ENCODE measurements around the gene MICAL2.

DNA sequence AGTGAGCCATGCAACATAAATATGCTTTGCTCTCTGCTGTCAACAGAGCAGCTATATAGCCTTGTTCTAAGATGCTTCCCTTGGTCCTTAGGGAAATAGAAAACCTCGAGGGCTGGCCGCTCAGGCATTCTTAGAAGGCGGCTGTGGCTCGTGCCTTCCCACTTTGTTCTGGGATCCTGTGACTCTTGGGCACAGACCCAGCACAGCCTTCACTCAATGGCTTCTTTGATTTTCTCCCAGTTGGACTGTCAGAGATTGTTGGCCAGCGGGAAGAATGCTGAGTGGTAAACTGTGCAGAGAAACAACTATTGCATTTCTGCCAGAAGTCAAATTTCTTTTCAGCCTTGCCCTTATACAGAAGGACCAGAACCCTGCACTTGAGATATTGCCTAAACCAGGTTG lies 9.5 kb upstream of the MICAL2 start:
- TF ChIP-seq, protein P1, sequence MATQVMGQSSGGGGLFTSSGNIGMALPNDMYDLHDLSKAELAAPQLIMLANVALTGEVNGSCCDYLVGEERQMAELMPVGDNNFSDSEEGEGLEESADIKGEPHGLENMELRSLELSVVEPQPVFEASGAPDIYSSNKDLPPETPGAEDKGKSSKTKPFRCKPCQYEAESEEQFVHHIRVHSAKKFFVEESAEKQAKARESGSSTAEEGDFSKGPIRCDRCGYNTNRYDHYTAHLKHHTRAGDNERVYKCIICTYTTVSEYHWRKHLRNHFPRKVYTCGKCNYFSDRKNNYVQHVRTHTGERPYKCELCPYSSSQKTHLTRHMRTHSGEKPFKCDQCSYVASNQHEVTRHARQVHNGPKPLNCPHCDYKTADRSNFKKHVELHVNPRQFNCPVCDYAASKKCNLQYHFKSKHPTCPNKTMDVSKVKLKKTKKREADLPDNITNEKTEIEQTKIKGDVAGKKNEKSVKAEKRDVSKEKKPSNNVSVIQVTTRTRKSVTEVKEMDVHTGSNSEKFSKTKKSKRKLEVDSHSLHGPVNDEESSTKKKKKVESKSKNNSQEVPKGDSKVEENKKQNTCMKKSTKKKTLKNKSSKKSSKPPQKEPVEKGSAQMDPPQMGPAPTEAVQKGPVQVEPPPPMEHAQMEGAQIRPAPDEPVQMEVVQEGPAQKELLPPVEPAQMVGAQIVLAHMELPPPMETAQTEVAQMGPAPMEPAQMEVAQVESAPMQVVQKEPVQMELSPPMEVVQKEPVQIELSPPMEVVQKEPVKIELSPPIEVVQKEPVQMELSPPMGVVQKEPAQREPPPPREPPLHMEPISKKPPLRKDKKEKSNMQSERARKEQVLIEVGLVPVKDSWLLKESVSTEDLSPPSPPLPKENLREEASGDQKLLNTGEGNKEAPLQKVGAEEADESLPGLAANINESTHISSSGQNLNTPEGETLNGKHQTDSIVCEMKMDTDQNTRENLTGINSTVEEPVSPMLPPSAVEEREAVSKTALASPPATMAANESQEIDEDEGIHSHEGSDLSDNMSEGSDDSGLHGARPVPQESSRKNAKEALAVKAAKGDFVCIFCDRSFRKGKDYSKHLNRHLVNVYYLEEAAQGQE (IDR thresholded peaks at IDR 0.05; ENCODE audit: insufficient read depth in 1 of 2, low read depth in 2 of 2, low read length in 2 of 2) = no peak
- no peak for TF ChIP-seq POLR2AphosphoS5 (IDR thresholded peaks at IDR 0.05; ENCODE audit: low read depth, low read length)
- TF ChIP-seq TAF1 (IDR thresholded peaks at IDR 0.05; ENCODE audit: borderline replicate concordance, insufficient read depth, low read length) = no peak
- TF ChIP-seq SIN3A (IDR thresholded peaks at IDR 0.05; ENCODE audit: borderline replicate concordance, insufficient read depth, low read length) = no peak
- TF ChIP-seq FOXP2 (optimal IDR thresholded peaks at IDR 0.05; ENCODE audit: borderline replicate concordance, extremely low read depth, extremely low read length, insufficient read depth) = no peak

Data from PFSK-1 (cell line).